Cardiac fibroblast (primary cell): ENCODE data around the gene DHX34.

Experiments
- DNase-seq, 2 donors: peaks; one replicate each; pipeline versions ENCODE4 v3.0.0 to v3.0.0-alpha.2; 2010; ENCODE audit warnings: low read depth in 2 of 2
- H3K4me3 ChIP-seq, 2 donors: replicated peaks in 1 of 2; 1 replicate in 1 of 2; 2 replicates in 1 of 2; pipeline ENCODE4 v1.5.1; 2011; ENCODE audit warnings: low read depth in 2 of 2, low read length in 2 of 2, mild to moderate bottlenecking in 2 of 2, moderate library complexity in 1 of 2
- CTCF ChIP-seq: IDR thresholded peaks from one replicate; pipeline ENCODE4 v1.5.1; 2011; ENCODE audit warnings: low read depth, mild to moderate bottlenecking, low read length, inconsistent platforms

DHX34 gene

GRCh38 chr19:47315125-47315821 is 33.8 kb upstream of the DHX34 start:
- peak; percentile 93 to 99 for DNase-seq
- H3K4me3 ChIP-seq: no peak overlapping the region
- TF ChIP-seq CTCF: no peak

- H3K4me3 ChIP-seq: no peak overlapping the region
- no peak for TF ChIP-seq CTCF
- no peak for DNase-seq
These were observed 32.6 kb upstream of the DHX34 start for GRCh38 chr19:47316513-47316912.

- DNase-seq: no peak
- TF ChIP-seq CTCF: no peak
- no peak overlapping the region for H3K4me3 ChIP-seq
These were observed 28.9 kb upstream of the DHX34 start for GRCh38 chr19:47319923-47320871.

GRCh38 chr19:47321630-47322029 is 27.5 kb upstream of the DHX34 start:
- no peak overlapping the region for H3K4me3 ChIP-seq
- TF ChIP-seq CTCF: no peak
- no peak for DNase-seq

GRCh38 chr19:47322058-47322457 is 27.1 kb upstream of the DHX34 start:
- no peak for TF ChIP-seq CTCF
- H3K4me3 ChIP-seq: no peak overlapping the region
- DNase-seq: no peak

- no peak for DNase-seq
- no peak for TF ChIP-seq CTCF
- no peak overlapping the region for H3K4me3 ChIP-seq
These were observed 25.7 kb upstream of the DHX34 start for GRCh38 chr19:47323409-47323808.
